ENCODE results near the gene ZNF599. TPM values are rescaled to one million over a fixed set of nuclear protein-coding genes. Genes with fewer than 3 reads are reported as not detected.
A peak's percentile ranks its signal among the peaks of the same experiment; 100 is the strongest.

The ZNF599 gene
- total and polyA plus RNA-seq, 2 of the 13 experiments (the other 11 are each of a cell fraction or from before 2014, with no cell fraction given): 5.8 to 7.3 TPM

GRCh38 chr19:34772697-34773554 lies at the start of gene ZNF599 (continued):
- no peak for TF ChIP-seq GPBP1L1 (CRISPR knock-in tag; IDR thresholded peaks at IDR 0.05)
- no peak for TF ChIP-seq ZBTB3 (CRISPR knock-in tag; IDR thresholded peaks at IDR 0.05; ENCODE audit: borderline replicate concordance, low read depth)
- TF ChIP-seq ZNF205 (CRISPR knock-in tag; IDR thresholded peaks at IDR 0.05): no peak
- TF ChIP-seq SNAPC5 (CRISPR knock-in tag; IDR thresholded peaks at IDR 0.05; ENCODE audit: borderline replicate concordance): no peak
- TF ChIP-seq ZNF616 (CRISPR knock-in tag; IDR thresholded peaks at IDR 0.05; ENCODE audit: low read depth): no peak
- peak; percentile 87 for TF ChIP-seq IKZF4 (CRISPR knock-in tag; IDR thresholded peaks at IDR 0.05; ENCODE audit: borderline replicate concordance, low read depth, not compliant biosample characterization)
- no peak for TF ChIP-seq FOXK2 (IDR thresholded peaks at IDR 0.05)
- no peak for TF ChIP-seq HBP1 (CRISPR knock-in tag; IDR thresholded peaks at IDR 0.05; ENCODE audit: low read depth)
- TF ChIP-seq ZBTB42 (CRISPR knock-in tag; IDR thresholded peaks at IDR 0.05): peak; percentile 53; the same call in 1 of the 2 replicates
- peak; percentile 36 for TF ChIP-seq TEAD3 (CRISPR knock-in tag; optimal IDR thresholded peaks at IDR 0.05; ENCODE audit: borderline replicate concordance)
- no peak; the same call in 1 of the 2 replicates for TF ChIP-seq ZNF782 (CRISPR knock-in tag; IDR thresholded peaks at IDR 0.05; ENCODE audit: borderline replicate concordance)
- TF ChIP-seq GATAD2A (CRISPR knock-in tag; IDR thresholded peaks at IDR 0.05): no peak; the same call in 1 of the 2 replicates
- TF ChIP-seq MAZ (IDR thresholded peaks at IDR 0.05; ENCODE audit: borderline replicate concordance, low read depth, low read length): no peak
- TF ChIP-seq MAZ (CRISPR knock-in tag; IDR thresholded peaks at IDR 0.05; ENCODE audit: low read depth): peak; percentile 71; the same call in 1 of the 2 replicates
- peak; percentile 90 for TF ChIP-seq ZNF605 (CRISPR knock-in tag; IDR thresholded peaks at IDR 0.05)
- TF ChIP-seq AHDC1 (CRISPR knock-in tag; IDR thresholded peaks at IDR 0.05; ENCODE audit: borderline replicate concordance): no peak
- peak; percentile 78; the same call in 1 of the 2 replicates for TF ChIP-seq PHF20 (CRISPR knock-in tag; IDR thresholded peaks at IDR 0.05)
- TF ChIP-seq MNT (IDR thresholded peaks at IDR 0.05): no peak
- no peak for TF ChIP-seq ZIK1 (CRISPR knock-in tag; IDR thresholded peaks at IDR 0.05; ENCODE audit: borderline replicate concordance, low read depth)

Data from HepG2 (cell line).